Right hindlimb (tissue), 1 donor: ENCODE results near the gene ZNFX1.

Experiments used
- DNase-seq: peaks from one replicate; pipeline ENCODE4 v3.0.0-alpha.2; 2018

The ZNFX1 gene

DNA sequence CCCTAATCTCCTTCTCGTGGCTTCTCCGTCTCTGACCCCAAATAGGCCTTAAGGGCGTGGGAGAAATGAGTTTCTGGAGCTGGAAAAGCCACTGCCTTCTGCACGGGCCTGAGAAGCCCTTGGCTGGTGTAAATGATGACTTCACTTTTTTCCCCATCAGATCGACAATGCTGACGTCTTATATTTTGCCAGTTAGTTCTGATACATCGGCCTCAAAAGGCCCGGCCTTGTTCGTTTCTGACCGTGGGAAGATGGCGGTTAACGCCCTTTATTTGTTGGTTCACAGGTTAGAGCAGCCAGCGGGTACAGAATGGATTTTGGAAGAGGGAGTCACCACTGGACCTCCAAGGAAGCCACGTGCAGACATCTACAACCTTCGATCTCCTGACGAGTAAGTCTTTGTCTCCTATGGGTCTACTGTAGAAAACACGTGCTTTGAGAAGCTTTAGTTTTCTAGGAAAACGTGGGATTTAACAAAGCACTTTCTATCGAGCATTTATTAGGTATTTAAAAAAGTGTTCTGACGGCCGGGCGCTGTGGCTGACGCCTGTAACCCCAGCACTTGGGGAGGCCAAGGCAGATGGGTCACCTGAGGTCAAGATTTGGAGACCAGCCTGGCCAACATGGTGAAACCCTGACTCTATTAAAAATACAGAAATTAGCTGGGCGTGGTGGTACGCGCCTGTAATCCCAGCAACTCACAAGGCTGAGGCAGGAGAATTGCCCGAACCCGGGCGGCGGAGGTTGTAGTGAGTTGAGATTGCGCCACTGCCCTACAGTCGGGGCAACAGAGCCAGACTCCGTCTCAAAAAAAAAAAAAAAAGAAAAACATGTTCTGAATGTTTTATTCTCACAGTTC lies 1.2 kb upstream of the ZNFX1 start:
- no peak for DNase-seq

DNA sequence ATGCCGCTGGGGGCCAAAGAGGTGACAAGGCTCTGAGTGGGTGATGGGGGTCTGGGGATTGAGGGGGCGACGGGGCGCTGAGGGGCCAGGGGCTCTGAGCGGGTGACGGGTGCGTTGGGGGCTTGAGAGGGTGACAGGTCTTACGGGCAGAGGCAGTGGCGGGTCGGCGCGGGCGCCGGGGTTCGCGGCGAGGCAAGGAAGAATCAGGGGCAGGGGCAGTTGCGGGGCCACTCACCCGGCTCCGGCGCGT lies 146 bp downstream of the ZNFX1 start:
- no peak for DNase-seq

DNA sequence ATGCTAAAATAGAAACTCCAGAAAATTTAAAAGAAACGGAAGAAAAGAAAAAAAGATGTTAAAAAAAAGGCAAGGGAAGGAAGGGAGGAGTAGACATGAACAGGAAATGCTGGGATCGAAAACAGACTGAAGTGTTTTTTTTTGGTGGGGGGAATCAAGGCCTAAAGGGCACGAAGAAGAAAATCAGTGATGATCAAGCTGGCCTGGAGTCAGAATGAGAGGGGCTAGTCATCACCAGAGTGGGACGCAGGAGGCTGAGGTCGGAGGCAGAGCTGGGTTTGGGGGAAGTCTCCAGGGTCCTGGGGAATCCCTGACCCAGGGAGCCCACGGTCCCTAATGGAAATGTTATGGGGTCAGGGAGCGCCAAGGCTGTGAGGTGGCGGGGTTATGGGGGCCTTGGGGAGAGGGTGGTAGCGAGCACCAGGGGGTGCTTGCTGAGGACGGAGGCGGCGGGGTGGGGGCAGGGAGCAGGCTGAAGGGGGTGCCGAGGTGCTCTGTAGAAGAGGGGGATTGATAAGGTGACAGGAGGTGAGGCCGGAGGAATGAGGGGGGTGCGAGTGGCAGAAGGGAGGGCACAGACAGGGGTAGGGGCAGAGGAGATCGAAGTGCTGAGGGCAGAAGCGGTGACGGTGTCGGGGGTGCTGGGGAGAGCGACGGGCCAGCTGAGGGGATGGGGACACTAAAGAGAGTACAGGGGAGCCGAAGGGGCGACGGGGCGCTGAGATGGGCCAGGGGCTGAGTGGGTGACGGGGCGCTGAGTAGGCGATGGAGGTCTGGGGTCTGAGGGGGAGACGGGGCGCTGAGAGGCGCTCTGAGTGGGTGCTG lies 684 bp downstream of the ZNFX1 start:
- peak; percentile 44 for DNase-seq

GRCh38 chr20:49276161-49276960 lies 1.5 kb downstream of the ZNFX1 start:
- DNase-seq = peak; percentile 40

DNA sequence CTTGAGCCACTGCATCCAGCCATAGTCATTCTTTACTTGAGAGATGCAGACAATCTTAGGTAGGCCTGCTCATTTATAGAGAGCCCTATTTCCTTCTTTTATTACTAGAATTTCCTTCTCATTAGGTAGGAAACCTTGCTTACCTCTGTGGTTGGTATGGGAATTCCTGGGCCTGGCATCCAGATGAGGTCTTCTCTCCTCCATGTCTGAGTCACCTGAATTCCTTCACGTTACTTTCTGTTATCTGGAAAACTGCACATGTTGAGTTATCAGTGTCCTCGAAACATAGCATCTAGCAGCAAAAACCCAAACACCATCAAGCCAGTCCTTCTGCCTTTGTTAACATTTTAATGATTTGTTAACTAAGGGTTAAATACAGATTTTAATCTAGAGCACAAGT lies 2.2 kb downstream of the ZNFX1 start:
- no peak for DNase-seq

GRCh38 chr20:49275216-49275615 lies 2.6 kb downstream of the ZNFX1 start:
- no peak for DNase-seq

DNA sequence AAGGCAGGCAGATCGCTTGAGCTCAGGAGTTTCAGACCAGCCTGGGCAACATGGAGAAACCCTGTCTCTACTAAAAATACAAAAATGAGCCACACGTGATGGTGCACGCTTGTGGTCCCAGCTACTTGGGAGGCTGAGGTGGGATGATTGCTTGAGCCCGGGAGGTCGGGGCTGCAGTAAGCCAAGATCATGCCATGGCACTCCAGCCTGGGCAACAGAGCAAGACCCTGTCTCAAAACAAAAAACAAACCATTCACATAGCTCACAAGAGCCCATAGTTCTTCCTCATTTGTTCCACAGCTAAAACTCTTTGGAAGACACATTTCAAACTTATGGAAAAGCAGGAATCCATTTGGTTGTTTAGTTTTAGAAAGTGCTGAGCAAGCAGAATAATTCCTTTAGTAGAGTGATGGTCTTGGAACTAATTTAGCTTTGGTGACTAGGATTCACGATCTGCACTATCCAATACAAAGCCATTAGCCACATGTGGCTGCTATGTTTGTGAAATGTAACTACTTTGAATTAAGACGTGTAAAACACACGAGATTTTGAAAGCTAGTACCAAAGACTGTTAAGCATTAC lies 4.1 kb downstream of the ZNFX1 start:
- DNase-seq = no peak

DNA sequence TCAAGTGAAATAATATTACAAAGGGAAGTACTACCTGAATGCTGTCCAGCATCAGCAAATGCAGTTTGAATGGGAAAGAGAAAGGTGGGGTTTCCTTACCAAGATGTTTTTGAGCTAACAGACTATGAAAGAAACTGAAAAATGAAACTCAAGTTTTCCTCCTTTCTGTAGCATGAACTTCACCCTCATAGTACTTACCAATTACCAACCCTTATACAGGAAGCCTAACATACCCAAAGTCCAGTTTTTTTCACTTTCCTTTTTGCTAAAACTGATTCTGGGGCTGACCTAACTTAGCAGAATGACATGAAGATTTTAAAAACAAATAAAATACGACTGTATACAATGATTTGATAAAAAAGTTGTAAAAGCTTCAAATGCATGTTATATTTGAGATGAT lies 5.2 kb downstream of the ZNFX1 start:
- no peak for DNase-seq

DNA sequence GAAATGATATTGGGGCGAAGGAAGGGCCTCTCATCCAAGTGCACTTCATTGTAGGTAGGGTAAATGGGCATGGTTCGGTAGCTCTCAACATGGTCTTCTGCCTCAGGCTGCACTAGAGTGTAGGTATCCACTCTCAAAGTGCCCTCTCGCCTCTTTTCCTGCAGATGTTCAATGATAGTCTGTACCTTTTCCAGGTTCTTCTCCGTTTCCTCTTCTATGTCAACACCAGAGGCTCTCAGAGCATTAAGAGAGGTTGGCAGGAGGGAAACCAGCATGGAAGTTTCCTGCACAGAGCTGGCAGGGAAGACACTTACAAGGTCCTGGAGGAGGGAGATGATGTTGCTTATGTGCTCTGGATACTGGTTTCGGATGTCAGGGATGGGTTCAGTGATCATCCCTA lies 7.1 kb downstream of the ZNFX1 start:
- DNase-seq = no peak

DNA sequence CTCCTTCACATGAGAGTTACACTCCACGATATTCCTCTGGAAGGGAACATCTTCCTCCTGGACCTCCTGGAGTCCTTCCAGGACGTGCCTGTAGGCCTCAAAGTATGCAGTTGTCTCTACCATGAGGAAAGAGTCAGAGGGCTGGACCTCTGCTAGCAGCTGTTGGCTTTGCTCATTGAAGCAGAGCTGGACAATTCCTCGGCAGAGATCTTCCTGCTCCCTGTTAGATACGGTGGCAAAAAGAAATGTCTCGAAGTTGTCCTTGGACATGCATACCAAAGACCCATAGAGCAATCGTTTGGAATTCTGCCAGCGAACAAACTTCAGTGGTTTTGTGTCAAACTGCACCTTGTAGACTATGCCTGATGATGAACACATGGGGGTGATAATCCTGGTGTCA lies 7.7 kb downstream of the ZNFX1 start:
- DNase-seq = no peak

DNA sequence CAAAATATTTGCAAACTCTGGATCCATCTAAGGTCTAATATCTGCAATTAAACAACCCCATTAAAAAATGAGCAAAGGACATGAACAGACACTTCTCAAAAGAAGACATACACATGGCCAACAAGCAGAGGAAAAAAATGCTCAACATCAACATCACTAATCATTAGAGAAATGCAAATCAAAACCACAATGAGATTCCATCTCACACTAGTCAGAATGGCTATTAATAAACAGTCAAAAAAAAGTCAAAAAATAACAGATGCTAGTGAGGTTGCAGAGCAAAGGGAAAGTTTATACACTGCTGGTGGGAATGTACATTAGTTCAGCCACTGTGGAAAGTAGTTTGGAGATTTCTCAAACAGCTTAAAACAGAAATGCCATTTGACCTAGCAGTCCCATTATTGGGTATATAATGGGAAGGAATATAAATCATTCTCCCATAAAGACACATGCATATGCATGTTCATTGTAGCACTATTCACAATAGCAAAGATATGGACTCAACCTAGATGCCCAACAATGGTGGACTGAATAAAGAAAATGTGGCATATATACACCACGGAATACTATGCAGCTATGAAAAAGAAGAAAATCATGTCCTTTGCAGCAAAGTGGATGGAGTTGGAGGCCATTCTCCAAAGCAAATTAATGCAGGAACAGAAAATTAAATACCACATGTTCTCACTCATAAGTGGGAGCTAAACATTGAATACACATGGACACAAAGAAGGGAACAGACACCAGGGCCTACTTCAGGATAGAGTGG lies 9.1 kb downstream of the ZNFX1 start:
- DNase-seq = no peak

- no peak for DNase-seq
Observed at GRCh38 chr20:49267327-49267726, 10.5 kb downstream of the ZNFX1 start.

- DNase-seq = no peak
Observed at GRCh38 chr20:49262444-49262843, 15.4 kb downstream of the ZNFX1 start.

- no peak for DNase-seq
Observed at GRCh38 chr20:49261173-49261572, 16.7 kb downstream of the ZNFX1 start.

DNA sequence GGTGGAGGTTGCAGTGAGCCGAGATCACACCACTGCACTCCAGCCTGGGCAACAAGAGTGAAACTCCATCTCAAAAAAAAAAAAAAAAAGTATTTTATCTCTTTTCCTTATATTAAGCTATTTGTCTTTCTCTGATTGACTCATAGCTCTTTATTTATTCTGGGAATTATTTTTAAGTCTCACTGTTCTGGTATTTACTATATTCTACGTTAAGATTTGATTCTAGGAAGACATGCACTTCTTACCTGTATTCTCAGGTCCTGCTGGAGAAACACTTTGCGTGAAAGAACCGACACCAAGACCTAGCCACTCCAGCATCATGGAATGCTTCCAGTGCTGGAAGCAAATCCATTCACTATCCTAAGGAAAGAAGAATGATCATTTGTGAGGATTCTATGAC lies 17.6 kb downstream of the ZNFX1 start:
- DNase-seq = no peak

DNA sequence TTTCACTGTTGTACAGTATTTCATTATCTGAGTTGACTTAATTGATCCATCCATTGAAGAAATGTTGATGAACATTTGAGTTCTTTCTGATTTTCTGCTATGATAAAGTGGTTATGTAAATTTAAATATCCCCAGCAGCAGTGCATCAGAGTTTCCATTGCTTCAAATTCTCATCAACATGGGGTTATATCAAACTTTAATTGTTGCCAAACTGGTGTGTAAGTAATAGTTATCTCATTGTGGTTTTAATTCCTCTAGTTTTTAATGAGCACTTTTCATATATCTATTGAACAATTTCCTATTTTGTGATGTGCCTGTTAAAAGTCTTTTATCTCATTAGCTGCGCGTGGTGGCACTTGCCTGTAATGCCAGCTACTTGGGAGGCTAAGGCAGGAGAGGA lies 18.1 kb downstream of the ZNFX1 start:
- no peak for DNase-seq

DNA sequence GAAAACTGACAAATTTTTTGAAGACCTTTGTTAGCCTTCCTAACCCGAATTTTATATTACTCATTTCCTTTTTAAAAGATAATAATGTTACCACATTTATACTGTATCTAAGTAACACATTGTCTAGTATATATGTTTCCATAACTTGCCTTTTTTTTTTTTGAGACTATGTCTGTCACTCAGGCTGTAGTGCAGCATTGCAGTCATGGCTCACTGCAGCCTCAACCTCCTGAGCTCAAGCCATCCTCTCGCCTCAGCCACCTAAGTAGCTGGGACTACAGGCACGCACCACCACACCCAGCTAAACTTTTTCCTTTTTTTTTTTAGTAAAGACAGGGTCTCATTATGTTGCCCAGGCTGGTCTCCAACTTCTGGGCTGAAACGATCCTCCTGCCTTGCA lies 18.6 kb downstream of the ZNFX1 start:
- DNase-seq = no peak

DNA sequence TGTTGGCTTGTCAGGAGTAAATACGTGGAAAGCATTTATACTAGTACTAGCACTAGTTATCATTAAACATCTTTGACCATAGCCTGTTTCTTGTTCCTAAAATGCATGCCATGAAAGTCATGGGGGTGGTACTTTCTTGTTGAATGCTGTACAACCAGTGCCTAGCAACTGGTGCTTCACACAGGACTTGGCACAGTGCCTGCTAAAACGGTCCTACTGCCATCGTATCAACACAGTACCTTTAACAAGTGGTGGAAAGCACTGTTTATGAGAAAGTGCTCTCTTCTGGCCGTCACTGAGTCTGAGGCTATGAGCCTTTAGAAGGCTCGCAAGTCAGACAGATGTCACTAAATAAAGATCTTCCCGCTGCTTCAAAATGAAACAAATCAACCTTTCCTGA lies 21.6 kb downstream of the ZNFX1 start:
- DNase-seq = no peak

- DNase-seq = no peak
Observed at GRCh38 chr20:49252556-49253350, 25.1 kb downstream of the ZNFX1 start.

- DNase-seq = no peak
Observed at GRCh38 chr20:49248879-49249665, 28.8 kb downstream of the ZNFX1 start.

GRCh38 chr20:49248301-49248700 lies 29.6 kb downstream of the ZNFX1 start:
- no peak for DNase-seq
